IMR-90 (cell line): Measurements from ENCODE around the gene MSI2. TPM values are rescaled to one million over a fixed set of nuclear protein-coding genes. Genes with fewer than 3 reads are reported as not detected.

Experiments used
- ATAC-seq: fragments of 200-7000 bp; cut with Tn5 transposase; 2 replicates; pipeline ENCODE4 v1.9.1; 2020; ENCODE audit warnings: low read depth, mild to moderate bottlenecking, moderate library complexity
- BruUV-seq: library from RNA; stranded (reverse); fragments of 400-500 nt; replicated peaks from 2 replicates; lab custom pipeline; 2021; lab: Mats Ljungman, UMichigan
- CTCF ChIA-PET: fragments of 300-600 bp; formaldehyde crosslinking; extraction: SDS; loops from one replicate; lab custom pipeline; 2021; ENCODE audit warnings: antibody characterized with exemption; lab: Yijun Ruan, JAX
- POLR2A ChIA-PET: fragments of 300-600 bp; sonication (Branson Sonifier 250); formaldehyde crosslinking; loops from one replicate; lab custom pipeline; 2022; ENCODE audit warnings: antibody characterized with exemption; ENCODE audit not compliant: unreplicated experiment; lab: Charles Lee
- DNase-seq: peaks from one replicate; pipeline ENCODE4 v3.0.0; 2013
- H2AFZ ChIP-seq: replicated peaks from 2 replicates; pipeline ENCODE3; 2013; ENCODE audit warnings: low read length, mild to moderate bottlenecking; ENCODE audit not compliant: poor library complexity
- H2AK5ac ChIP-seq: 2 replicates; pipeline ENCODE4 v1.6.1; 2013; ENCODE audit warnings: low read depth, low read length, inconsistent platforms
- H2AK9ac ChIP-seq: replicated peaks from 2 replicates; pipeline ENCODE3; 2013; ENCODE audit warnings: mild to moderate bottlenecking, low read depth, low read length, moderate library complexity; ENCODE audit not compliant: poor library complexity
- H2BK120ac ChIP-seq: 2 replicates; pipeline ENCODE4 v1.6.1; 2013; ENCODE audit warnings: low read depth, low read length, inconsistent platforms
- H2BK15ac ChIP-seq: 3 replicates; pipeline ENCODE4 v1.6.1; 2013; ENCODE audit warnings: low read depth, low read length, inconsistent platforms
- H2BK20ac ChIP-seq: 2 replicates; pipeline ENCODE4 v1.6.1; 2013; ENCODE audit warnings: low read depth, mild to moderate bottlenecking, inconsistent platforms, low read length, moderate library complexity
- H2BK5ac ChIP-seq: 2 replicates; pipeline ENCODE4 v1.6.1; 2013; ENCODE audit warnings: mild to moderate bottlenecking, low read depth, low read length, inconsistent platforms; ENCODE audit not compliant: poor library complexity, severe bottlenecking
- H3K14ac ChIP-seq: replicated peaks from 2 replicates; pipeline ENCODE4 v1.6.1; 2013; ENCODE audit warnings: low read depth, low read length, inconsistent platforms
- H3K18ac ChIP-seq: 2 replicates; pipeline ENCODE4 v1.6.1; 2013; ENCODE audit warnings: low read depth, low read length, control low read depth
- H3K23ac ChIP-seq: 2 replicates; pipeline ENCODE4 v1.6.1; 2013; ENCODE audit warnings: low read depth, low read length, inconsistent platforms
- H3K27ac ChIP-seq: 2 replicates; pipeline ENCODE4 v1.5.1; 2013; ENCODE audit warnings: mild to moderate bottlenecking, control low read depth, low read length; ENCODE audit not compliant: insufficient read depth
- H3K27me3 ChIP-seq: 2 replicates; pipeline ENCODE4 v1.6.1; 2013; ENCODE audit warnings: low read length; ENCODE audit not compliant: control insufficient read depth, insufficient read depth
- H3K36me3 ChIP-seq: 2 replicates; pipeline ENCODE4 v1.6.1; 2013; ENCODE audit warnings: low read length, mixed read lengths; ENCODE audit not compliant: control insufficient read depth, insufficient read depth
- H3K4ac ChIP-seq: 2 replicates; pipeline ENCODE4 v1.6.1; 2013; ENCODE audit warnings: low read depth, low read length, inconsistent platforms
- H3K4me1 ChIP-seq: 2 replicates; pipeline ENCODE4 v1.6.1; 2013; ENCODE audit warnings: low read length, mixed read lengths; ENCODE audit not compliant: control insufficient read depth, insufficient read depth
- H3K4me2 ChIP-seq: 2 replicates; pipeline ENCODE4 v1.6.1; 2013; ENCODE audit warnings: low read depth, mild to moderate bottlenecking, control low read depth, low read length, moderate library complexity
- H3K4me3 ChIP-seq: 2 replicates; pipeline ENCODE4 v1.5.1; 2013; ENCODE audit warnings: low read depth, mild to moderate bottlenecking, control low read depth, low read length, moderate library complexity; ENCODE audit not compliant: insufficient read depth
- H3K56ac ChIP-seq: 2 replicates; pipeline ENCODE4 v1.6.1; 2013; ENCODE audit warnings: low read length, inconsistent platforms; ENCODE audit not compliant: insufficient read depth; ENCODE audit errors: extremely low read depth
- H3K79me1 ChIP-seq, 2 experiments: 2 replicates each; pipeline ENCODE4 v1.6.1; 2013; ENCODE audit warnings: low read length in 2 of 2, inconsistent platforms in 1 of 2, low read depth in 1 of 2
- H3K9ac ChIP-seq: 2 replicates; pipeline ENCODE4 v1.6.1; 2013; ENCODE audit warnings: low read depth, low read length, control low read depth
- H3K9me1 ChIP-seq: 2 replicates; pipeline ENCODE4 v1.6.1; 2013; ENCODE audit warnings: low read length, inconsistent platforms; ENCODE audit not compliant: insufficient read depth
- H3K9me3 ChIP-seq: 2 replicates; pipeline ENCODE4 v1.6.1; 2013; ENCODE audit warnings: low read length; ENCODE audit not compliant: control insufficient read depth, insufficient read depth
- H4K20me1 ChIP-seq: 2 replicates; pipeline ENCODE4 v1.6.1; 2013; ENCODE audit warnings: low read length, inconsistent platforms; ENCODE audit not compliant: insufficient read depth
- H4K5ac ChIP-seq: 2 replicates; pipeline ENCODE4 v1.6.1; 2013; ENCODE audit warnings: mild to moderate bottlenecking, low read depth, low read length, control low read depth
- H4K8ac ChIP-seq, 2 experiments: 2 replicates each; pipeline ENCODE4 v1.6.1; 2013; ENCODE audit warnings: low read depth in 2 of 2, low read length in 2 of 2, control low read depth in 1 of 2, inconsistent platforms in 1 of 2
- H4K91ac ChIP-seq: 2 replicates; pipeline ENCODE4 v1.6.1; 2013; ENCODE audit warnings: low read depth, low read length, inconsistent platforms; ENCODE audit not compliant: insufficient read depth
- BHLHE40 ChIP-seq: fragments of 150-350 bp; IDR thresholded peaks from 2 replicates; pipeline ENCODE4 v1.6.1; 2016; ENCODE audit warnings: mild to moderate bottlenecking, low read depth, low read length
- CEBPB ChIP-seq: IDR thresholded peaks from 2 replicates; pipeline ENCODE4 v1.6.1; 2012; ENCODE audit warnings: low read depth, low read length, improper control_type of control experiment
- CHD1 ChIP-seq: IDR thresholded peaks from 2 replicates; pipeline ENCODE4 v1.6.1; 2012; ENCODE audit warnings: low read depth, low read length, improper control_type of control experiment
- FOS ChIP-seq: fragments of 150-350 bp; IDR thresholded peaks from 2 replicates; pipeline ENCODE4 v1.6.1; 2016; ENCODE audit warnings: low read depth, low read length
- MAZ ChIP-seq: IDR thresholded peaks from 2 replicates; pipeline ENCODE4 v1.6.1; 2012; ENCODE audit warnings: low read depth, mild to moderate bottlenecking, low read length, improper control_type of control experiment, moderate library complexity, borderline replicate concordance
- MXI1 ChIP-seq: IDR thresholded peaks from 2 replicates; pipeline ENCODE4 v1.6.1; 2012; ENCODE audit warnings: low read depth, mild to moderate bottlenecking, low read length, moderate library complexity, borderline replicate concordance
- NFE2L2 ChIP-seq: fragments of 150-350 bp; IDR thresholded peaks from 2 replicates; pipeline ENCODE4 v1.6.1; 2016; ENCODE audit warnings: low read depth, mild to moderate bottlenecking, low read length
- RAD21 ChIP-seq: IDR thresholded peaks from 2 replicates; pipeline ENCODE4 v1.6.1; 2012; ENCODE audit warnings: low read length, improper control_type of control experiment
- RCOR1 ChIP-seq: IDR thresholded peaks from 2 replicates; pipeline ENCODE4 v1.6.1; 2012; ENCODE audit warnings: mild to moderate bottlenecking, low read length, improper control_type of control experiment; ENCODE audit not compliant: insufficient replicate concordance
- RFX5 ChIP-seq: IDR thresholded peaks from 2 replicates; pipeline ENCODE4 v1.8.0; 2012; ENCODE audit warnings: low read depth, mild to moderate bottlenecking, low read length, moderate library complexity
- WGBS, 2 experiments: methylation state at CpG; one replicate each; pipeline versions ENCODE4 v1.1.5 to v1.1.7; 2013; ENCODE audit warnings: missing lambda C conversion rate in 2 of 2; ENCODE audit not compliant: insufficient read length in 1 of 2; ENCODE audit errors: extremely low coverage in 2 of 2; 5-methylcytosine and 5-hydroxymethylcytosine counted together
- dilution Hi-C: fragments of 300-500 bp; cut with HindIII; formaldehyde crosslinking; loops from one replicate; pipeline ENCODE4 v1.14.3; 2018; ENCODE audit warnings: low sequenced_read_pairs; ENCODE audit not compliant: unreplicated experiment
- in situ Hi-C: fragments of 300-500 bp; cut with MboI; formaldehyde crosslinking; loops from 3 replicates; pipeline ENCODE4 v1.14.3; 2019; ENCODE audit warnings: low sequenced_read_pairs, inconsistent platforms, mixed read lengths
- intact Hi-C: fragments of 100-400 bp; cut with micrococcal nuclease; formaldehyde crosslinking; loops from 2 replicates; pipeline ENCODE4 v1.10.0; 2022
- polyA plus RNA-seq, 3 experiments: library from polyadenylated mRNA; depleted of rRNA; stranded (reverse); fragments of >200 nt; gene quantifications; 2 replicates each; pipeline ENCODE4 v1.2.3, GENCODE V29; 2012; ENCODE audit warnings: low replicate concordance in 1 of 3
- total RNA-seq: library from RNA; depleted of rRNA; stranded (reverse); fragments of >200 nt; gene quantifications from 2 replicates; pipeline ENCODE4 v1.2.3, GENCODE V29; 2012
- TF ChIP-seq, protein P1 (sequence below): fragments of 150-350 bp; IDR thresholded peaks from 2 replicates; pipeline ENCODE4 v1.6.1; 2017; ENCODE audit warnings: mild to moderate bottlenecking, antibody characterized with exemption, low read length, low read depth
- TF ChIP-seq, protein P2 (sequence below): conservative IDR thresholded peaks from 2 replicates; pipeline ENCODE4 v1.5.1; 2012; ENCODE audit warnings: mild to moderate bottlenecking, low read depth, low read length, improper control_type of control experiment
- TF ChIP-seq, protein P3 (sequence below): fragments of 150-350 bp; IDR thresholded peaks from 2 replicates; pipeline ENCODE4 v1.6.1; 2016; ENCODE audit warnings: low read depth, mild to moderate bottlenecking, low read length, moderate library complexity, borderline replicate concordance

The MSI2 gene
- total and polyA plus RNA-seq, 2 of the 4 experiments (the other 2 are of a cell fraction): 13.0 to 16.0 TPM

DNA sequence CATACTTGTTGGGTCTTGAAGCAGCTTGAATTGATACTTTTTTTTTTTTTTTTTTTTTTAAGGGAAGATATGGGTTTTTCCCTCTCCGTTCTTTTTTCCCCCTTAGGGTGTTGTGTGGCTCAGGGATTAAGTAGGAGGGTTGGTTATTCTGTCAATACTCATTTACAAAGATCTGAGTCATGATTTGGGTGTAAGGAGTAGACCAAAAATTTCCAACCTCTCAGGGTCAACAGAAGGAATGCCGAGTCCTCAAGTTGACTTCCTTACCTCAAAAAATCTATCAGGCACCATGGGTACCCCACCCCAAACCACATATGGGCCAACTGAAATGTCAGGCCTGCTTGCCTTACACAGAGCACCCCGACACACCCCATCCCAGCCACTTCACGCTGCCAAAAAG, 258.3 kb downstream of the MSI2 start:
- peaks cover 14% of the 10 kb centered on the region; the same call in 1 of the 2 replicates for H3K4me1 ChIP-seq
- in situ Hi-C loops (loop anchor here (5.0 kb wide), 1 partner anchor 272 kb away; no protein-coding TSS in a partner anchor), dilution Hi-C loops (no loop called here), intact Hi-C loops (no loop called here)
- H3K4ac ChIP-seq: no peak overlapping the region
- H3K18ac ChIP-seq: no peak overlapping the region
- H2AK9ac ChIP-seq: no peak overlapping the region
- no peak overlapping the region for H3K27ac ChIP-seq
- no peak overlapping the region for H2BK15ac ChIP-seq
- CTCF ChIA-PET: interaction anchor here (0.6 kb wide), 1 partner anchor 101 kb away, joined by 5 read pairs; no protein-coding TSS in a partner anchor
- ATAC-seq (no peak), DNase-seq (no peak)
- no peak overlapping the region for H3K4me3 ChIP-seq
- no peak overlapping the region for H3K56ac ChIP-seq
- H3K14ac ChIP-seq: no peak overlapping the region
- no peak overlapping the region for H4K8ac ChIP-seq
- H4K5ac ChIP-seq: no peak overlapping the region
- TF ChIP-seq FOS: no peak
- TF ChIP-seq, protein P1, sequence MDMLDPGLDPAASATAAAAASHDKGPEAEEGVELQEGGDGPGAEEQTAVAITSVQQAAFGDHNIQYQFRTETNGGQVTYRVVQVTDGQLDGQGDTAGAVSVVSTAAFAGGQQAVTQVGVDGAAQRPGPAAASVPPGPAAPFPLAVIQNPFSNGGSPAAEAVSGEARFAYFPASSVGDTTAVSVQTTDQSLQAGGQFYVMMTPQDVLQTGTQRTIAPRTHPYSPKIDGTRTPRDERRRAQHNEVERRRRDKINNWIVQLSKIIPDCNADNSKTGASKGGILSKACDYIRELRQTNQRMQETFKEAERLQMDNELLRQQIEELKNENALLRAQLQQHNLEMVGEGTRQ: no peak
- no peak for TF ChIP-seq CHD1
- TF ChIP-seq, protein P2, sequence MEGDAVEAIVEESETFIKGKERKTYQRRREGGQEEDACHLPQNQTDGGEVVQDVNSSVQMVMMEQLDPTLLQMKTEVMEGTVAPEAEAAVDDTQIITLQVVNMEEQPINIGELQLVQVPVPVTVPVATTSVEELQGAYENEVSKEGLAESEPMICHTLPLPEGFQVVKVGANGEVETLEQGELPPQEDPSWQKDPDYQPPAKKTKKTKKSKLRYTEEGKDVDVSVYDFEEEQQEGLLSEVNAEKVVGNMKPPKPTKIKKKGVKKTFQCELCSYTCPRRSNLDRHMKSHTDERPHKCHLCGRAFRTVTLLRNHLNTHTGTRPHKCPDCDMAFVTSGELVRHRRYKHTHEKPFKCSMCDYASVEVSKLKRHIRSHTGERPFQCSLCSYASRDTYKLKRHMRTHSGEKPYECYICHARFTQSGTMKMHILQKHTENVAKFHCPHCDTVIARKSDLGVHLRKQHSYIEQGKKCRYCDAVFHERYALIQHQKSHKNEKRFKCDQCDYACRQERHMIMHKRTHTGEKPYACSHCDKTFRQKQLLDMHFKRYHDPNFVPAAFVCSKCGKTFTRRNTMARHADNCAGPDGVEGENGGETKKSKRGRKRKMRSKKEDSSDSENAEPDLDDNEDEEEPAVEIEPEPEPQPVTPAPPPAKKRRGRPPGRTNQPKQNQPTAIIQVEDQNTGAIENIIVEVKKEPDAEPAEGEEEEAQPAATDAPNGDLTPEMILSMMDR: no peak
- no peak for TF ChIP-seq RFX5
- no peak for TF ChIP-seq MXI1
- no peak for TF ChIP-seq BHLHE40
- TF ChIP-seq CEBPB: no peak
- no peak for TF ChIP-seq MAZ
- TF ChIP-seq, protein P3, sequence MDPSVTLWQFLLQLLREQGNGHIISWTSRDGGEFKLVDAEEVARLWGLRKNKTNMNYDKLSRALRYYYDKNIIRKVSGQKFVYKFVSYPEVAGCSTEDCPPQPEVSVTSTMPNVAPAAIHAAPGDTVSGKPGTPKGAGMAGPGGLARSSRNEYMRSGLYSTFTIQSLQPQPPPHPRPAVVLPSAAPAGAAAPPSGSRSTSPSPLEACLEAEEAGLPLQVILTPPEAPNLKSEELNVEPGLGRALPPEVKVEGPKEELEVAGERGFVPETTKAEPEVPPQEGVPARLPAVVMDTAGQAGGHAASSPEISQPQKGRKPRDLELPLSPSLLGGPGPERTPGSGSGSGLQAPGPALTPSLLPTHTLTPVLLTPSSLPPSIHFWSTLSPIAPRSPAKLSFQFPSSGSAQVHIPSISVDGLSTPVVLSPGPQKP: no peak
- TF ChIP-seq RCOR1: no peak
- TF ChIP-seq NFE2L2: no peak
- TF ChIP-seq RAD21: no peak
- H3K23ac ChIP-seq: no peak overlapping the region
- H2BK20ac ChIP-seq: no peak overlapping the region
- H3K36me3 ChIP-seq: no peaks in the 10 kb centered on the region
- no peaks in the 10 kb centered on the region for H3K9me3 ChIP-seq
- no peak overlapping the region for H2BK5ac ChIP-seq
- no peak overlapping the region for H2BK120ac ChIP-seq
- BruUV-seq: no TSS peak
- no peak overlapping the region for H4K91ac ChIP-seq
- POLR2A ChIA-PET: no interaction called here
- no peak overlapping the region for H3K9ac ChIP-seq
- no peaks in the 10 kb centered on the region for H4K20me1 ChIP-seq
- no peak overlapping the region for H3K4me2 ChIP-seq
- H3K27me3 ChIP-seq: no peaks in the 10 kb centered on the region
- no peak overlapping the region for H2AFZ ChIP-seq
- H3K9me1 ChIP-seq: peaks cover 18% of the 10 kb centered on the region
- H2AK5ac ChIP-seq: no peak overlapping the region
- no CpG with 5 or more reads among the region's 4 CpGs for whole genome bisulfite sequencing, 2 experiments
- H3K79me1 ChIP-seq: peaks cover 0 to 13% of the 10 kb centered on the region in 2 experiments; a peak in 1 of 4 replicates
